ENCODE results near the gene RAD51B.

- TF ChIP-seq ELF4 (CRISPR knock-in tag; IDR thresholded peaks at IDR 0.05; ENCODE audit: borderline replicate concordance) (no peak), TP53 (CRISPR knock-in tag; conservative IDR thresholded peaks at IDR 0.05) (no peak), SIN3A (IDR thresholded peaks at IDR 0.05; ENCODE audit: borderline replicate concordance, low read depth, low read length) (no peak), ZNF776 (CRISPR knock-in tag; IDR thresholded peaks at IDR 0.05) (no peak), HNF4A (CRISPR knock-in tag; IDR thresholded peaks at IDR 0.05) (no peak), STAT5B (CRISPR knock-in tag; IDR thresholded peaks at IDR 0.05) (no peak), UBTF (CRISPR knock-in tag; IDR thresholded peaks at IDR 0.05) (no peak), EP300 (IDR thresholded peaks at IDR 0.05; ENCODE audit: low read depth in 2 of 2, low read length in 2 of 2) (no peak), EP300 (CRISPR knock-in tag; IDR thresholded peaks at IDR 0.05; ENCODE audit: borderline replicate concordance) (no peak), CTCF (CRISPR knock-in tag; IDR thresholded peaks at IDR 0.05) (no peak), ZNF142 (CRISPR knock-in tag; IDR thresholded peaks at IDR 0.05) (no peak)
Measured at GRCh38 chr14:68274725-68275124, 455.1 kb downstream of the RAD51B start.

Data from HepG2 (cell line).